ENCODE measurements around the gene CACTIN.
"Not testable (repeated sequence)": the region's sequence is repeated elsewhere in the genome, so short reads cannot be mapped to it uniquely, and the experiment has no call there.

The CACTIN gene

GRCh38 chr19:3663838-3664237 is 37.2 kb upstream of the CACTIN start:
- FAIRE-seq: no peak

GRCh38 chr19:3661284-3662238 is 35.0 kb upstream of the CACTIN start:
- DNase-seq (ENCODE audit: low spot score) (no peak), FAIRE-seq (no peak)

More at GRCh38 chr19:3663838-3664237, 37.2 kb upstream of the CACTIN start:
- no peak for DNase-seq (ENCODE audit: low spot score)

GRCh38 chr19:3660493-3661219 is 34.1 kb upstream of the CACTIN start:
- DNase-seq (ENCODE audit: low spot score) (no peak), FAIRE-seq (no peak)

- DNase-seq (ENCODE audit: low spot score) (no peak), FAIRE-seq (no peak)
These were observed 33.1 kb upstream of the CACTIN start for GRCh38 chr19:3659746-3660112.

- DNase-seq (ENCODE audit: low spot score) (no peak), FAIRE-seq (no peak)
These were observed 32.5 kb upstream of the CACTIN start for GRCh38 chr19:3658870-3659745.

GRCh38 chr19:3658004-3658869 is 31.6 kb upstream of the CACTIN start:
- FAIRE-seq (no peak), DNase-seq (ENCODE audit: low spot score) (no peak)

GRCh38 chr19:3657395-3657769 is 30.8 kb upstream of the CACTIN start:
- DNase-seq (ENCODE audit: low spot score): no peak
- FAIRE-seq: no peak

GRCh38 chr19:3656747-3657394 is 30.3 kb upstream of the CACTIN start:
- FAIRE-seq (no peak), DNase-seq (ENCODE audit: low spot score) (peak; percentile 15)

GRCh38 chr19:3656073-3656746 is 29.6 kb upstream of the CACTIN start:
- FAIRE-seq: no peak
- peak; percentile 20 for DNase-seq (ENCODE audit: low spot score)

GRCh38 chr19:3655402-3656072 is 28.9 kb upstream of the CACTIN start:
- DNase-seq (ENCODE audit: low spot score): peak; percentile 93
- FAIRE-seq: no peak

- DNase-seq (ENCODE audit: low spot score) (no peak), FAIRE-seq (no peak)
These were observed 27.4 kb upstream of the CACTIN start for GRCh38 chr19:3653865-3654513.

- DNase-seq (ENCODE audit: low spot score) (no peak), FAIRE-seq (no peak)
These were observed 26.6 kb upstream of the CACTIN start for GRCh38 chr19:3653081-3653795.

GRCh38 chr19:3652422-3652821 is 25.8 kb upstream of the CACTIN start:
- DNase-seq (ENCODE audit: low spot score): no peak
- no peak for FAIRE-seq

- DNase-seq (ENCODE audit: low spot score) (no peak), FAIRE-seq (no peak)
These were observed 25.1 kb upstream of the CACTIN start for GRCh38 chr19:3651684-3652083.

GRCh38 chr19:3649888-3650287 is 23.3 kb upstream of the CACTIN start:
- DNase-seq (ENCODE audit: low spot score) (no peak), FAIRE-seq (no peak)

- FAIRE-seq (no peak), DNase-seq (ENCODE audit: low spot score) (no peak)
These were observed 21.7 kb upstream of the CACTIN start for GRCh38 chr19:3648037-3648905.

- FAIRE-seq; DNase-seq (ENCODE audit: low spot score): not testable (repeated sequence)
These were observed 20.5 kb upstream of the CACTIN start for GRCh38 chr19:3647102-3647501.

All from urothelium cell line (cell line).